ENCODE results near the gene MSI2.

Gene MSI2

GRCh38 chr17:57512258-57512657 lies 255.9 kb downstream of the MSI2 start:
- peaks cover 28% of the 10 kb centered on the region for H3K36me3 ChIP-seq (ENCODE audit: insufficient read depth, low read length)
- no peak for TF ChIP-seq CTCF (IDR thresholded peaks at IDR 0.05; ENCODE audit: low read length)
- TF ChIP-seq EZH2 (IDR thresholded peaks at IDR 0.05; ENCODE audit: borderline replicate concordance, low read length), result no peak
- peaks cover 98% of the 10 kb centered on the region for H3K4me1 ChIP-seq (ENCODE audit: insufficient read depth, low read length, severe bottlenecking)
- no peak overlapping the region for H3K4me2 ChIP-seq (ENCODE audit: low read length)
- H3K27me3 ChIP-seq (ENCODE audit: insufficient read depth, low read length), result no peaks in the 10 kb centered on the region
- H3K9ac ChIP-seq (ENCODE audit: low read length), result peak overlapping the region; percentile 12; the same call in 1 of the 2 replicates
- no peak overlapping the region for H2AFZ ChIP-seq (ENCODE audit: low read length)
- H3K79me2 ChIP-seq (ENCODE audit: insufficient read depth, low read length), result peaks cover 40% of the 10 kb centered on the region
- H3K9me2 ChIP-seq (ENCODE audit: low read depth, low read length), result no peaks in the 10 kb centered on the region
- no peaks in the 10 kb centered on the region for H4K20me1 ChIP-seq (ENCODE audit: insufficient read depth, low read length)
- no peaks in the 10 kb centered on the region for H3F3A ChIP-seq (ENCODE audit: insufficient read depth, low read length)
- H3K4me3 ChIP-seq (ENCODE audit: low read depth, low read length, poor library complexity, severe bottlenecking), result no peak overlapping the region
- H3K9me3 ChIP-seq (ENCODE audit: low read length), result no peaks in the 10 kb centered on the region
- H3K27ac ChIP-seq (ENCODE audit: low read depth, low read length, poor library complexity, severe bottlenecking), result peak overlapping the region; percentile 100

GRCh38 chr17:57512691-57513090 lies 256.4 kb downstream of the MSI2 start:
- Histone ChIP-seq H3K79me2 (ENCODE audit: insufficient read depth, low read length) (peaks cover 36% of the 10 kb centered on the region), H3K9ac (ENCODE audit: low read length) (peak overlapping the region; percentile 12; the same call in 1 of the 2 replicates), H3K27me3 (ENCODE audit: insufficient read depth, low read length) (no peaks in the 10 kb centered on the region), H3K9me2 (ENCODE audit: low read depth, low read length) (no peaks in the 10 kb centered on the region), H4K20me1 (ENCODE audit: insufficient read depth, low read length) (no peaks in the 10 kb centered on the region), H3K36me3 (ENCODE audit: insufficient read depth, low read length) (peaks cover 28% of the 10 kb centered on the region), H3K4me3 (ENCODE audit: low read depth, low read length, poor library complexity, severe bottlenecking) (no peak overlapping the region), H3K4me1 (ENCODE audit: insufficient read depth, low read length, severe bottlenecking) (peaks cover 98% of the 10 kb centered on the region), H3K27ac (ENCODE audit: low read depth, low read length, poor library complexity, severe bottlenecking) (peak overlapping the region; percentile 100), H3F3A (ENCODE audit: insufficient read depth, low read length) (no peaks in the 10 kb centered on the region), H3K9me3 (ENCODE audit: low read length) (no peaks in the 10 kb centered on the region), H2AFZ (ENCODE audit: low read length) (no peak overlapping the region), H3K4me2 (ENCODE audit: low read length) (no peak overlapping the region)
- TF ChIP-seq EZH2 (IDR thresholded peaks at IDR 0.05; ENCODE audit: borderline replicate concordance, low read length), result no peak
- TF ChIP-seq CTCF (IDR thresholded peaks at IDR 0.05; ENCODE audit: low read length), result no peak

GRCh38 chr17:57513569-57513968 lies 257.2 kb downstream of the MSI2 start:
- no peaks in the 10 kb centered on the region for H3F3A ChIP-seq (ENCODE audit: insufficient read depth, low read length)
- no peak overlapping the region for H2AFZ ChIP-seq (ENCODE audit: low read length)
- H3K36me3 ChIP-seq (ENCODE audit: insufficient read depth, low read length), result peaks cover 34% of the 10 kb centered on the region
- peaks cover 29% of the 10 kb centered on the region for H3K79me2 ChIP-seq (ENCODE audit: insufficient read depth, low read length)
- no peak overlapping the region for H3K4me3 ChIP-seq (ENCODE audit: low read depth, low read length, poor library complexity, severe bottlenecking)
- peak overlapping the region; percentile 50 for H3K9ac ChIP-seq (ENCODE audit: low read length)
- peak overlapping the region; percentile 100 for H3K27ac ChIP-seq (ENCODE audit: low read depth, low read length, poor library complexity, severe bottlenecking)
- H4K20me1 ChIP-seq (ENCODE audit: insufficient read depth, low read length), result no peaks in the 10 kb centered on the region
- H3K4me2 ChIP-seq (ENCODE audit: low read length), result peak overlapping the region; percentile 12; the same call in 1 of the 2 replicates
- H3K27me3 ChIP-seq (ENCODE audit: insufficient read depth, low read length), result no peaks in the 10 kb centered on the region
- H3K9me3 ChIP-seq (ENCODE audit: low read length), result no peaks in the 10 kb centered on the region
- no peak for TF ChIP-seq CTCF (IDR thresholded peaks at IDR 0.05; ENCODE audit: low read length)
- no peak for TF ChIP-seq EZH2 (IDR thresholded peaks at IDR 0.05; ENCODE audit: borderline replicate concordance, low read length)
- peaks cover 98% of the 10 kb centered on the region for H3K4me1 ChIP-seq (ENCODE audit: insufficient read depth, low read length, severe bottlenecking)
- H3K9me2 ChIP-seq (ENCODE audit: low read depth, low read length), result no peaks in the 10 kb centered on the region
